ENCODE measurements around the gene STX19.

STX19 gene

GRCh38 chr3:94036909-94037507, 8.6 kb upstream of the STX19 start:
- peak; percentile 29 to 49 (median 38) for DNase-seq

GRCh38 chr3:94026623-94027022, 1.8 kb downstream of the STX19 start:
- no peak for DNase-seq

- DNase-seq: no peak
Observed at GRCh38 chr3:94024385-94024784, 4.0 kb downstream of the STX19 start.

- no peak for DNase-seq
Observed at GRCh38 chr3:94020293-94020692, 8.1 kb downstream of the STX19 start.

GRCh38 chr3:94019659-94020058, 8.7 kb downstream of the STX19 start:
- no peak for DNase-seq

- DNase-seq: no peak
Observed at GRCh38 chr3:94015025-94015424, 13.4 kb downstream of the STX19 start.

GRCh38 chr3:94012185-94012584, 16.2 kb downstream of the STX19 start:
- no peak for DNase-seq

GRCh38 chr3:94011233-94011711, 17.1 kb downstream of the STX19 start:
- DNase-seq: peak; percentile 46 to 72 (median 67)

- DNase-seq: no peak
Observed at GRCh38 chr3:94009608-94010007, 18.8 kb downstream of the STX19 start.

- DNase-seq: no peak
Observed at GRCh38 chr3:94008253-94008652, 20.1 kb downstream of the STX19 start.

GRCh38 chr3:94004301-94004910, 24.0 kb downstream of the STX19 start:
- peak; percentile 58 to 77 (median 76) for DNase-seq

- no peak for DNase-seq
Observed at GRCh38 chr3:94001827-94002495, 26.4 kb downstream of the STX19 start.

GRCh38 chr3:94001191-94001590, 27.2 kb downstream of the STX19 start:
- DNase-seq: no peak

GRCh38 chr3:93994056-93994455, 34.3 kb downstream of the STX19 start:
- DNase-seq: no peak

GRCh38 chr3:93992207-93992606, 36.2 kb downstream of the STX19 start:
- DNase-seq: no peak

GRCh38 chr3:93991631-93992030, 36.8 kb downstream of the STX19 start:
- DNase-seq: no peak

GRCh38 chr3:93989241-93989640, 39.2 kb downstream of the STX19 start:
- no peak for DNase-seq

GRCh38 chr3:93988764-93989163, 39.6 kb downstream of the STX19 start:
- no peak for DNase-seq

GRCh38 chr3:93988283-93988682, 40.1 kb downstream of the STX19 start:
- no peak for DNase-seq

- no peak for DNase-seq
Observed at GRCh38 chr3:93984618-93985017, 43.8 kb downstream of the STX19 start.

GRCh38 chr3:93983408-93983807, 45.0 kb downstream of the STX19 start:
- DNase-seq: no peak

- no peak for DNase-seq
Observed at GRCh38 chr3:93981649-93982048, 46.7 kb downstream of the STX19 start.

- peak; percentile 97 to 99 (median 98) for DNase-seq
Observed at GRCh38 chr3:93979850-93980676, 48.3 kb downstream of the STX19 start, which contains the start of gene ARL13B. Gene ARL13B, plus strand, starts transcription at chr3:93980155. Its CDS starts 269 bp downstream, at chr3:93980424.
